ENCODE measurements around the gene CREG2.

- TF ChIP-seq EZH2 (IDR thresholded peaks at IDR 0.05) (no peak), POLR2AphosphoS5 (IDR thresholded peaks at IDR 0.05; ENCODE audit: borderline replicate concordance, low read depth, low read length) (no peak)
Measured at GRCh38 chr2:101400048-101400447, 12.7 kb upstream of the CREG2 start.
